ENCODE results near the gene NCOA1.

DNA sequence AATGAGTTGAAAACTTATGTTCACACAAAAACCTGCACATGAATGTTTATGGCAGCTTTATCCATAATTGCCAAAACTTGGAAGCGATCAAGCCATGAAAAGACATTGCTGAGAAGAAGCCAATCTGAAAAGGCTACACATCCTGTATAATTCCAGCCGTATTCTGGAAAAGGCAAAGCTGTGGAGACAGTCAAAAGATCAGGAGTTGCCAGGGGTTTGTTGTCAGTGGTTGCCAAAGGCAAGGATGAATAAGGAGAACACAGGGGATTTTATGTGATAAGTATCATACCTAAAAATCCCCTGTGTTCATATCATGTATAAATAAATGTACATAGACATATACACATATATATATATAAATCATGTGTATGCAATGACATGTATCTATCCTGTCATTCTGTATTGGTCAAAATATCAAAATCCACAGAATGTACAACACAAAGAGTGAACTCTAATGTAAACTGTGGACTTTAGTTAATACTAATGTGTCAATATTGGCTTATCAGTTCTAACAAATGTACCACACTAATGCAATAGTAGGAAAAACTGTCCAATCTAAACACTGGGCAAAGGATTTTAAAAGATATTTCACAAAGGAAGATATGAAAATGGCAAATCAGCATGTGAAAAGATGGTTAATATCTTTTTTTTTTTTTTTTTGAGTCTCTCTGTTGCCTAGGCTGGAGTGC, 226.4 kb downstream of the NCOA1 start:
- TF ChIP-seq, protein P1, sequence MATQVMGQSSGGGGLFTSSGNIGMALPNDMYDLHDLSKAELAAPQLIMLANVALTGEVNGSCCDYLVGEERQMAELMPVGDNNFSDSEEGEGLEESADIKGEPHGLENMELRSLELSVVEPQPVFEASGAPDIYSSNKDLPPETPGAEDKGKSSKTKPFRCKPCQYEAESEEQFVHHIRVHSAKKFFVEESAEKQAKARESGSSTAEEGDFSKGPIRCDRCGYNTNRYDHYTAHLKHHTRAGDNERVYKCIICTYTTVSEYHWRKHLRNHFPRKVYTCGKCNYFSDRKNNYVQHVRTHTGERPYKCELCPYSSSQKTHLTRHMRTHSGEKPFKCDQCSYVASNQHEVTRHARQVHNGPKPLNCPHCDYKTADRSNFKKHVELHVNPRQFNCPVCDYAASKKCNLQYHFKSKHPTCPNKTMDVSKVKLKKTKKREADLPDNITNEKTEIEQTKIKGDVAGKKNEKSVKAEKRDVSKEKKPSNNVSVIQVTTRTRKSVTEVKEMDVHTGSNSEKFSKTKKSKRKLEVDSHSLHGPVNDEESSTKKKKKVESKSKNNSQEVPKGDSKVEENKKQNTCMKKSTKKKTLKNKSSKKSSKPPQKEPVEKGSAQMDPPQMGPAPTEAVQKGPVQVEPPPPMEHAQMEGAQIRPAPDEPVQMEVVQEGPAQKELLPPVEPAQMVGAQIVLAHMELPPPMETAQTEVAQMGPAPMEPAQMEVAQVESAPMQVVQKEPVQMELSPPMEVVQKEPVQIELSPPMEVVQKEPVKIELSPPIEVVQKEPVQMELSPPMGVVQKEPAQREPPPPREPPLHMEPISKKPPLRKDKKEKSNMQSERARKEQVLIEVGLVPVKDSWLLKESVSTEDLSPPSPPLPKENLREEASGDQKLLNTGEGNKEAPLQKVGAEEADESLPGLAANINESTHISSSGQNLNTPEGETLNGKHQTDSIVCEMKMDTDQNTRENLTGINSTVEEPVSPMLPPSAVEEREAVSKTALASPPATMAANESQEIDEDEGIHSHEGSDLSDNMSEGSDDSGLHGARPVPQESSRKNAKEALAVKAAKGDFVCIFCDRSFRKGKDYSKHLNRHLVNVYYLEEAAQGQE (IDR thresholded peaks at IDR 0.05; ENCODE audit: borderline replicate concordance): no peak
- TF ChIP-seq, protein P2, sequence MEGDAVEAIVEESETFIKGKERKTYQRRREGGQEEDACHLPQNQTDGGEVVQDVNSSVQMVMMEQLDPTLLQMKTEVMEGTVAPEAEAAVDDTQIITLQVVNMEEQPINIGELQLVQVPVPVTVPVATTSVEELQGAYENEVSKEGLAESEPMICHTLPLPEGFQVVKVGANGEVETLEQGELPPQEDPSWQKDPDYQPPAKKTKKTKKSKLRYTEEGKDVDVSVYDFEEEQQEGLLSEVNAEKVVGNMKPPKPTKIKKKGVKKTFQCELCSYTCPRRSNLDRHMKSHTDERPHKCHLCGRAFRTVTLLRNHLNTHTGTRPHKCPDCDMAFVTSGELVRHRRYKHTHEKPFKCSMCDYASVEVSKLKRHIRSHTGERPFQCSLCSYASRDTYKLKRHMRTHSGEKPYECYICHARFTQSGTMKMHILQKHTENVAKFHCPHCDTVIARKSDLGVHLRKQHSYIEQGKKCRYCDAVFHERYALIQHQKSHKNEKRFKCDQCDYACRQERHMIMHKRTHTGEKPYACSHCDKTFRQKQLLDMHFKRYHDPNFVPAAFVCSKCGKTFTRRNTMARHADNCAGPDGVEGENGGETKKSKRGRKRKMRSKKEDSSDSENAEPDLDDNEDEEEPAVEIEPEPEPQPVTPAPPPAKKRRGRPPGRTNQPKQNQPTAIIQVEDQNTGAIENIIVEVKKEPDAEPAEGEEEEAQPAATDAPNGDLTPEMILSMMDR (IDR thresholded peaks at IDR 0.05; ENCODE audit: poor library complexity, severe bottlenecking): no peak
- TF ChIP-seq RAD21 (conservative IDR thresholded peaks at IDR 0.05) (no peak), EP300 (conservative IDR thresholded peaks at IDR 0.05; ENCODE audit: poor library complexity, severe bottlenecking) (no peak), TAF1 (IDR thresholded peaks at IDR 0.05; ENCODE audit: low read depth) (no peak)
